Common myeloid progenitor, CD34-positive (primary cell): ENCODE results near the gene ELL.

Experiments used
- CTCF ChIA-PET: fragments of 350-600 bp; sonication (Branson Sonifier 250); formaldehyde crosslinking; loops from one replicate; lab custom pipeline; 2021; ENCODE audit warnings: antibody characterized with exemption; lab: Charles Lee
- POLR2A ChIA-PET: fragments of 350-600 bp; sonication (Branson Sonifier 250); formaldehyde crosslinking; loops from one replicate; lab custom pipeline; 2021; ENCODE audit warnings: antibody characterized with exemption; lab: Charles Lee
- DNase-seq, 3 donors: peaks; one replicate each; pipeline versions ENCODE4 v3.0.0 to v3.0.0-alpha.2; 2013
- H3K27ac ChIP-seq, 2 experiments: 1 replicate in 1 of 2; 2 replicates in 1 of 2; pipeline ENCODE4 v1.7.0; 2013; ENCODE audit warnings: inconsistent platforms in 2 of 2, low read length in 2 of 2, mild to moderate bottlenecking in 2 of 2, low read depth in 1 of 2, moderate library complexity in 1 of 2; ENCODE audit not compliant: severe bottlenecking in 2 of 2, insufficient read depth in 1 of 2, poor library complexity in 1 of 2
- H3K27me3 ChIP-seq, 5 experiments: replicated peaks in 2 of 5; 1 replicate in 3 of 5; 2 replicates in 2 of 5; pipeline versions ENCODE4 v1.6.1 to v1.7.0; 2013; ENCODE audit warnings: low read length in 4 of 5, mild to moderate bottlenecking in 2 of 5, moderate library complexity in 2 of 5, inconsistent platforms in 1 of 5; ENCODE audit not compliant: insufficient read depth in 5 of 5, control insufficient read depth in 4 of 5
- H3K36me3 ChIP-seq, 4 experiments: 1 replicate in 2 of 4; 2 replicates in 2 of 4; pipeline versions ENCODE4 v1.6.1 to v1.7.0; 2013; ENCODE audit warnings: low read length in 3 of 4, control low read depth in 1 of 4, mild to moderate bottlenecking in 1 of 4; ENCODE audit not compliant: control insufficient read depth in 4 of 4, insufficient read depth in 4 of 4
- H3K4me1 ChIP-seq, 4 experiments: 1 replicate in 3 of 4; 2 replicates in 1 of 4; pipeline versions ENCODE4 v1.6.1 to v1.7.1; 2013; ENCODE audit warnings: low read length in 3 of 4, mild to moderate bottlenecking in 3 of 4, control low read depth in 1 of 4, inconsistent platforms in 1 of 4, moderate library complexity in 1 of 4; ENCODE audit not compliant: control insufficient read depth in 4 of 4, insufficient read depth in 4 of 4; ENCODE audit errors: control extremely low read depth in 1 of 4
- H3K4me3 ChIP-seq, 7 experiments: 1 replicate in 4 of 7; 2 replicates in 3 of 7; pipeline versions ENCODE4 v1.5.1 to v1.7.0; 2013; ENCODE audit warnings: mild to moderate bottlenecking in 7 of 7, low read length in 6 of 7, moderate library complexity in 6 of 7, inconsistent platforms in 2 of 7, low read depth in 2 of 7, control low read depth in 1 of 7; ENCODE audit not compliant: insufficient read depth in 4 of 7, control insufficient read depth in 1 of 7; ENCODE audit errors: extremely low read depth in 1 of 7
- H3K9me3 ChIP-seq, 5 experiments: 1 replicate in 4 of 5; 2 replicates in 1 of 5; pipeline versions ENCODE4 v1.6.1 to v1.7.1; 2013; ENCODE audit warnings: low read length in 4 of 5, mild to moderate bottlenecking in 2 of 5, inconsistent platforms in 1 of 5, low read depth in 1 of 5, moderate library complexity in 1 of 5; ENCODE audit not compliant: control insufficient read depth in 4 of 5, insufficient read depth in 2 of 5; ENCODE audit errors: control extremely low read depth in 1 of 5
- WGBS: methylation state at CpG from one replicate; pipeline ENCODE4 v1.1.5; 2013; ENCODE audit not compliant: insufficient coverage; 5-methylcytosine and 5-hydroxymethylcytosine counted together

Gene ELL

DNA sequence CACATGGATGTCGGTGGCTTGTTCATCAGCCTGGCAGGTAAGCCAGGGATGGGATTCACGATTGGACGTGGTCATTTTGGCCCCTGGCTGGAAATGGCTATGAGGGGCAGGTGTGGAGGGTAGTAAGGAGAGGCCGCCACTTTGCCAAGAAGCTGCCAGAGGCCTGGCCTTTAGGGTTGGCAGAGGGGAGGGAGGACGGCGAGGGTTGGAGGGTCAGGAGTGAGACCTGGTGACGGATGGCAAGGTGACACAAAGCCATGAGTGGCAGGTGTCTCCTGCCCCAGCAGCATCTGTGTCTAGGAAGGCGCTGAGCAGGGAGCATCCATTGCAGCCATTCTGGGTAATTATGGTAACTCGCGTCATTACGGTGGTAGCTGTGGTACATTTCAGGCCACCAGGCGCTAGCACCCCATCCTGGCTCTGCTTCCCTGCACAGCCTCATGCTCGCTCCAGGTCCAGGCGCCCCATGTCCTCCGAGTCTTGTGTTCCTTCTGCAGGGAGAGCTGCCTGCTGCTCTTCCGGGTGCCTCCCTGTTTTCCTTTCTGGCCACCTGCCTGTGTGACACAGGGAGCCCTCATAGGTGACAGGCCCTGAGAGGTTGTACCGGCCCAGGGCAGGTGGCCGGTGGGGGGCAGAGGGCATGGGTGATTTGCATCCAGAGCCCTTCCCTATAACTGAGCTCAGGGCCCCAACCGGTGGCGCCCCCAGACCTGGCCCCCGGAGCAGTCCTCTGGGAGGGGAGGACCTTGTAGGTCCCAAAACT, 98.4 kb downstream of the ELL start:
- no peak for DNase-seq
- 97% methylated on average over 18 of the region's 21 CpGs for WGBS
- Histone ChIP-seq H3K9me3 (no peaks in the 10 kb centered on the region), H3K36me3 (peaks cover 0 to 27% (median 3%) of the 10 kb centered on the region in 4 experiments), H3K27me3 (no peaks in the 10 kb centered on the region), H3K4me3 (no peak overlapping the region), H3K4me1 (peaks cover 0 to 59% (median 41%) of the 10 kb centered on the region in 4 experiments), H3K27ac (no peak overlapping the region)
- ChIA-PET CTCF (interaction anchor here (0.9 to 1.0 kb wide), 3 partner anchors 9 to 35 kb away, joined by 3 read pairs; no protein-coding TSS in a partner anchor), POLR2A (interaction anchor here (1.0 kb wide), 1 partner anchor 13 kb away, joined by 3 read pairs; no protein-coding TSS in a partner anchor)

DNA sequence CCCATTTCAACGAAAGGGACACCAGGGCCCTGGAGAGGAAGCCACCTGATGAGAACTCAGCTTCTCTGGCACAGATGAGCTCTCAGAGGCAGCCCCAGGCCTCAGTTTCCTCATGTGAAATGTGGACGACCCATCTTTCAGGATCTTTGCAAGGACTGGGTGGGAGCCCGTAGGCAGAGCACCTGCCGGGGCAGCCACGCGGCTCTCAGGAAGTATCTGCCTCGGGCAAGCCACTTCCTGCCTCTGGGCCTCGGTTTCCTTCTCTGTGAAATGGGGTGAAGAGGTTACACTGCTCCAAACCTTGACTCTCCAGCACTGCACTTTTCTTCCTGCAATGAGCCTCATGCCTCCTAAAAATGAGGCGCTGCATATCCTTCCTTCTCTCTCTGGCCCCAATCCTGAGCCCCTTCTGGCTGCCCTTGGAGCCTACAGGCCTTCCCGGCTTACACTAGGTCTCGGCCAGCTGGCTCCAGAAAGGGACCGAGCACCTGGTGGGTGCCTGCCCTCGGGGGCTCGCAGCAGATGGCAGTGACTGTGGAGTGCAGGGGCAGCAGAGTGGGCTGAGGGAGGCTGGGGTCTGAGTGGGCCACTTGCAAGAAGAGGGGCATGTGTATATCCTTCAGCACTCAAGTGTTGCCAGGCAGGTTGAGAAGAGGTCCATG, 99.2 kb downstream of the ELL start:
- WGBS = 58% methylated on average over 12 of the region's 14 CpGs
- CTCF ChIA-PET = interaction anchor here (0.9 to 1.9 kb wide), 4 partner anchors 12 to 40 kb away, joined by 3 to 9 read pairs (median 3); partner anchors contain the start of gene GDF15
- H3K4me3 ChIP-seq = no peak overlapping the region

DNA sequence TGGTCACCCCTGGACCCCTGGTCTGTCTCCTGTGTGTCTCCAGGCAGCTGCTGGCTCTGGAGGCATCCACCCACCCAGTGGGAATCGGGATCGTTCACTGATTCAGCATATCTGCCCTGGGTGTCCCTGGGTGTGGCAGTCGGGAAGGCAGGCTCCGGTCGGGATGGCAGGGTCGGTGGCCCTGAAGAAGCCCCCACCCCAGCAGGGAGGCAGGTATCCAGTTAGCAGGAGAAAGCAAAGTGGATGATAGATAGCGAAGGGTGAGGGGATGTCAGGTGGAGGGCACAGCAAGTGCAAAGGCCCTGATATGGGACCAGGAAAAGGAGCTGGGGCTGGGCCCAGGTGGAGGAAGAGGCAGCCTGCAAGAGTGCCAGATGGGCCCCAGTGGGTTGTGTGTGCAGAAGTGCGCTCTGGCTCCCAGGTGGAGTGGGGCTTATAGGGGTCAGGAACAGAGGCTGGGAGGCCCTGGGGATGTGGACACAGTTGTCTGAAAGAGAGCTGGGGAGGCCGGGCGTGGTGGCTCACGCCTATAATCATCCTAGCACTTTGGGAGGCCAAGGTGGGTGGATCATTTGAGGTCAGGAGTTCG, 100.4 kb downstream of the ELL start:
- Histone ChIP-seq H3K9me3 (no peaks in the 10 kb centered on the region), H3K4me1 (peaks cover 0 to 72% (median 58%) of the 10 kb centered on the region in 4 experiments), H3K4me3 (peak overlapping the region in 1 of 7 experiments; percentile 65), H3K36me3 (peaks cover 0 to 15% (median under 1%) of the 10 kb centered on the region in 4 experiments), H3K27me3 (no peaks in the 10 kb centered on the region), H3K27ac (no peak overlapping the region)
- 91% methylated on average over 7 of the region's 12 CpGs for WGBS
- no peak for DNase-seq
- CTCF ChIA-PET = interaction anchor here (1.1 to 2.1 kb wide), 5 partner anchors 10 to 41 kb away, joined by 3 to 9 read pairs (median 4); partner anchors contain the start of gene GDF15
- POLR2A ChIA-PET = no interaction called here

More for the DNA sequence above, 99.2 kb downstream of the ELL start:
- DNase-seq = no peak
- POLR2A ChIA-PET = no interaction called here
- H3K27ac ChIP-seq = no peak overlapping the region
- H3K27me3 ChIP-seq = no peaks in the 10 kb centered on the region
- no peaks in the 10 kb centered on the region for H3K9me3 ChIP-seq
- H3K4me1 ChIP-seq = peaks cover 0 to 63% (median 48%) of the 10 kb centered on the region in 4 experiments
- H3K36me3 ChIP-seq = peaks cover 0 to 23% (median 3%) of the 10 kb centered on the region in 4 experiments

DNA sequence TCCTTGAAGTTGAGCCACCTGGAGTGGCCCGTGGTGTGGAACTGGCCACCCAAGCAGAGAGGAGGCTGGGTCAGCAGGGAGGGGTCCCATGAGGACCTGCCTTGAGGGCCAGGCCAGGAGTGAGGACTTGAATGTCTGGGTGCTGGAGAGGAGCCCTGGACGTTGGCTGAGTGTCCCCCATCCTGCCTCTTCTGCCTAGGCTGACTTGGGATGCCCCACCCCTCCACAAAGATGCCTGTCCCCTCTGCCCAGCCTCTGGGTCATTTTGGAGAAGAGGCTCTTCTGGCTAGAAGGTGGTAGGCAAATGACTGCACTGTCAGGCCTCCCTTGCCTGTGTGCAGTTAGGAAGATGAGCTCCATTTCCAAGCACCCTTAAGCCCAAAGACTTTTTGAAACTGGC, 100.9 kb downstream of the ELL start:
- DNase-seq = no peak
- Histone ChIP-seq H3K27me3 (no peaks in the 10 kb centered on the region), H3K4me1 (peaks cover 0 to 73% (median 63%) of the 10 kb centered on the region in 4 experiments), H3K9me3 (no peaks in the 10 kb centered on the region), H3K4me3 (peak overlapping the region in 3 of 7 experiments; percentile 65 to 77 (median 70)), H3K27ac (no peak overlapping the region), H3K36me3 (peaks cover 0 to 15% (median under 1%) of the 10 kb centered on the region in 4 experiments)
- ChIA-PET POLR2A (interaction anchor here (2.4 kb wide), 1 partner anchor 8 kb away, joined by 10 read pairs; no protein-coding TSS in a partner anchor), CTCF (interaction anchor here (1.8 to 2.1 kb wide), 3 partner anchors 10 to 41 kb away, joined by 4 to 9 read pairs (median 5); no protein-coding TSS in a partner anchor)
- 94% methylated on average over 2 of the region's 2 CpGs for WGBS

DNA sequence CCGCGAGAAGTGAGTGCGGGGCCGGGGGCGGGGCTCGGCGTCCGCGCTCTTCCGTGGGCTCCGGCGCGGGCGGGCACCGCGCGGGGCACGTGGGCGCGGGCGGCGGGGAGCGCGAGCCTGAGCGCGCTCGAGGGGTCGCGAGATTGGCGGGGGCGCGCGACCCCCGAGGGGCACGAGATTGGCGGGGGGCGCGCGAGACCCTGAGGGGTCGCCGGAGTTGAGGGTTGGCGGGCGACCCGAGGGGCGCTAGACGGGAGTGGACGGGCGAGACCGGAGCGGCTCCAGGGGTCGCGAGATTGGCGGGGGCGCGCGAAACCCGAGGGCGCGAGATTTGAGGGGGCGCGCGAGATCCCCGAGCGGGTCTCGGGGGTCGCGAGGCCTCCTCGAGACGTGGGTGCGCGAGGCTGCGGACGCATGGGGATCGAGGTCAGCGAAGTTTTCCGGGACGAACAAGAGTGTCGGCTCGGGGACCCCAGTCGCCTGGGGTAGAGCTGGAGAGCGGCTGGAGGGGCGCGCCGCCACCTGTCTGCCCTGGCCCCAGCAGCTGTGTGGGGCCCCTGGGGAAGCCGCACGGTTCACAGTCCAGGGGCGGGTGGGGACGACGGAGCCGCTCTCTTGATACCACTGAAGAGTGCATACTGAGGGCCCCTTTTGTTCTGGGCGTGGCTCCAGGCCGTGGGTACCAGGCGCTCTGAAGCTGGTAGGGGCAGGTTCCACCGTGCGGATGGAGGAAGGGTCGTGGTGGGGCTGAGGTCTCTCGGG, 102.0 kb downstream of the ELL start:
- DNase-seq = peak in 2 of 3 donors; percentile 63 to 76
- POLR2A ChIA-PET = interaction anchor here (1.2 to 2.4 kb wide), 3 partner anchors 9 to 24 kb away, joined by 3 to 10 read pairs (median 3); no protein-coding TSS in a partner anchor
- peak overlapping the region in 1 of 2 experiments; percentile 25 for H3K27ac ChIP-seq
- CTCF ChIA-PET = interaction anchor here (0.8 to 3.4 kb wide), 7 partner anchors 9 to 40 kb away, joined by 3 to 9 read pairs (median 5); no protein-coding TSS in a partner anchor
- WGBS = under 1% methylated on average over 71 of the region's 97 CpGs
- peaks cover 0 to 12% (median under 1%) of the 10 kb centered on the region in 4 experiments for H3K36me3 ChIP-seq
- H3K4me1 ChIP-seq = peaks cover 3 to 76% (median 68%) of the 10 kb centered on the region in 4 experiments
- no peaks in the 10 kb centered on the region for H3K27me3 ChIP-seq
- H3K4me3 ChIP-seq = peak overlapping the region; percentile 24 to 77 (median 65)
- no peaks in the 10 kb centered on the region for H3K9me3 ChIP-seq

DNA sequence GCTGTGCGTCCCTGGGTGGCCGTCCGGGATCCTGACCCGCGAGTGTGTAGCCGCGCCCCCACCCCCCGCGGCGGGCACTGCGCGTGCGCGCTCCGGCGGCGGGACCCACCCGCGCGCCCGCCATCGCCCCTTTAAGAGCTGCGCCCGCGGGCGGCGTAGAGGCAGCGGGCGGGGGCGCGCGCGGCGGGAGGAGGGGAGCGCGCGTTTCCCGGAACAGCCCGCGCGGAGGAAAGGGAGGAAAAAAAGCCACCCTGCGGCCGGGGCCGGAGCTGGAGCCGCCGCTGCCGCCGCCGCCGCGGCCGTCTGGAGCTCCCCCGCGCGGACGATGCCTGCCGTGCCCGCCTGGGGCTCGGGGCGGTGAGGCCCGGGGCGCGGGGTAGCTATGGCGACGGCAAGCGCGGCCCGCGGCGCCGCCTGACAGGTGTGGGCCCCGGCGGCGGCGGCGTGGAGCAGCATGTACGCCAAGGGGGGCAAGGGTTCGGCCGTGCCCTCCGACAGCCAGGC, 102.6 kb downstream of the ELL start, which contains the start of gene SSBP4:
Gene SSBP4, plus strand, starts transcription at position 204 of the 504 bp plus-strand sequence. Its CDS starts 251 bp downstream, at position 455.
- peak within 1 kb of the TSS; percentile 24 to 77 (median 65) for H3K4me3 ChIP-seq
- peaks cover 0 to 12% (median under 1%) of the 10 kb centered on the region in 4 experiments for H3K36me3 ChIP-seq
- DNase-seq = peak; percentile 68 to 89 (median 85)
- CTCF ChIA-PET = interaction anchor here (0.6 to 3.4 kb wide), 12 partner anchors 8 to 925 kb away, joined by 3 to 9 read pairs (median 3); partner anchors contain the start of genes GDF15 and JUND
- POLR2A ChIA-PET = interaction anchor here (0.6 to 2.4 kb wide), 4 partner anchors 10 to 40 kb away, joined by 3 to 10 read pairs (median 4); no protein-coding TSS in a partner anchor
- H3K9me3 ChIP-seq = no peaks in the 10 kb centered on the region
- H3K27ac ChIP-seq = peak within 1 kb of the TSS in 1 of 2 experiments; percentile 56
- H3K27me3 ChIP-seq = no peaks in the 10 kb centered on the region
- WGBS = 0% methylated on average over 50 of the region's 80 CpGs
- peaks cover 3 to 82% (median 74%) of the 10 kb centered on the region in 4 experiments for H3K4me1 ChIP-seq
